HepG2 (cell line): Measurements from ENCODE around the gene LARP1B. TPM values are rescaled to one million over a fixed set of nuclear protein-coding genes. Genes with fewer than 3 reads are reported as not detected.

Experiments
- CBFB ChIP-seq: sonication (generic); formaldehyde crosslinking; IDR thresholded peaks from 2 replicates; pipeline ENCODE4 v1.4.0; 2020; ENCODE audit warnings: missing genetic modification reagents
- DPF2 ChIP-seq: sonication (generic); formaldehyde crosslinking; IDR thresholded peaks from 2 replicates; pipeline ENCODE4 v1.4.0; 2020; ENCODE audit warnings: mild to moderate bottlenecking, low read depth, missing genetic modification reagents, borderline replicate concordance
- ESRRA ChIP-seq: sonication (generic); formaldehyde crosslinking; IDR thresholded peaks from 2 replicates; pipeline ENCODE4 v1.5.1; 2020; ENCODE audit warnings: mild to moderate bottlenecking, low read depth, missing genetic modification reagents
- HCFC1 ChIP-seq: fragments of 150-350 bp; IDR thresholded peaks from 2 replicates; pipeline ENCODE4 v1.6.1; 2014; ENCODE audit warnings: low read depth, low read length
- KDM5B ChIP-seq: sonication (generic); formaldehyde crosslinking; IDR thresholded peaks from 2 replicates; pipeline ENCODE4 v1.4.0; 2020; ENCODE audit warnings: missing genetic modification reagents, mild to moderate bottlenecking, borderline replicate concordance
- KMT2B ChIP-seq: IDR thresholded peaks from 2 replicates; pipeline ENCODE4 v1.6.1; 2016; ENCODE audit warnings: missing genetic modification reagents, missing compliant biosample characterization
- ONECUT2 ChIP-seq: sonication (generic); formaldehyde crosslinking; IDR thresholded peaks from 2 replicates; pipeline ENCODE4 v1.4.0; 2020; ENCODE audit warnings: missing genetic modification reagents
- PHF20 ChIP-seq: sonication (generic); formaldehyde crosslinking; IDR thresholded peaks from 2 replicates; pipeline ENCODE4 v1.5.0; 2020; ENCODE audit warnings: mild to moderate bottlenecking, missing genetic modification reagents
- SALL1 ChIP-seq: sonication (generic); formaldehyde crosslinking; IDR thresholded peaks from 2 replicates; pipeline ENCODE4 v1.8.0; 2022; ENCODE audit warnings: mild to moderate bottlenecking, missing genetic modification reagents
- SPEN ChIP-seq: sonication (generic); formaldehyde crosslinking; IDR thresholded peaks from 2 replicates; pipeline ENCODE4 v1.5.1; 2020; ENCODE audit warnings: low read depth, mild to moderate bottlenecking, missing genetic modification reagents
- TP53 ChIP-seq: sonication (generic); formaldehyde crosslinking; conservative IDR thresholded peaks from 2 replicates; pipeline ENCODE4 v1.4.0; 2020; ENCODE audit warnings: missing genetic modification reagents
- ZNF350 ChIP-seq: sonication (generic); formaldehyde crosslinking; IDR thresholded peaks from 2 replicates; pipeline ENCODE4 v1.4.0; 2020; ENCODE audit warnings: mild to moderate bottlenecking, low read depth, missing genetic modification reagents, borderline replicate concordance
- ZNF441 ChIP-seq: sonication (generic); formaldehyde crosslinking; IDR thresholded peaks from 2 replicates; pipeline ENCODE4 v1.7.0; 2021; ENCODE audit warnings: missing genetic modification reagents, borderline replicate concordance
- ZNF460 ChIP-seq: sonication (generic); formaldehyde crosslinking; IDR thresholded peaks from 2 replicates; pipeline ENCODE4 v1.5.1; 2020; ENCODE audit warnings: missing genetic modification reagents, mild to moderate bottlenecking, borderline replicate concordance
- ZNF768 ChIP-seq: sonication (generic); formaldehyde crosslinking; IDR thresholded peaks from 2 replicates; pipeline ENCODE4 v1.4.0; 2020; ENCODE audit warnings: missing genetic modification reagents
- ZNF792 ChIP-seq: IDR thresholded peaks from 2 replicates; pipeline ENCODE4 v1.6.1; 2016
- ZNF816 ChIP-seq: sonication (generic); formaldehyde crosslinking; IDR thresholded peaks from 2 replicates; pipeline ENCODE4 v1.8.0; 2022; ENCODE audit warnings: missing genetic modification reagents, mild to moderate bottlenecking, borderline replicate concordance
- ZSCAN31 ChIP-seq: sonication (generic); formaldehyde crosslinking; IDR thresholded peaks from 2 replicates; pipeline ENCODE4 v1.5.0; 2020; ENCODE audit warnings: low read depth, mild to moderate bottlenecking, missing genetic modification reagents
- polyA plus RNA-seq, 8 experiments: library from polyadenylated mRNA; depleted of rRNA in 3 of 8; stranded (reverse) in 7 of 8; unstranded in 1 of 8; fragments of >200 nt; fragmentation: Illumina TruSeq in 4 of 8; extraction: Trizol in 4 of 8; gene quantifications; 2 replicates each; pipeline versions ENCODE4 v1.2.1 to v1.2.3, GENCODE V29; 2011 to 2016; ENCODE audit warnings: low read depth in 4 of 8, missing spikeins in 1 of 8, mixed read lengths in 1 of 8; ENCODE audit not compliant: insufficient read depth in 1 of 8
- total RNA-seq, 5 experiments: library from RNA; depleted of rRNA; stranded (reverse); fragments of >200 nt; fragmentation: Illumina TruSeq; extraction: Trizol; gene quantifications; 2 replicates each; pipeline ENCODE4 v1.2.3, GENCODE V29; 2016; ENCODE audit warnings: low read depth in 1 of 5
- TF ChIP-seq, protein P1 (sequence below): sonication (generic); formaldehyde crosslinking; IDR thresholded peaks from 2 replicates; pipeline ENCODE4 v1.4.0; 2020; ENCODE audit warnings: missing genetic modification reagents
- TF ChIP-seq, protein P2 (sequence below): sonication (generic); formaldehyde crosslinking; IDR thresholded peaks from 2 replicates; pipeline ENCODE4 v1.8.1; 2022; ENCODE audit warnings: low read depth, mild to moderate bottlenecking, missing genetic modification reagents
- TF ChIP-seq, protein P3 (sequence below): IDR thresholded peaks from 2 replicates; pipeline ENCODE4 v1.6.1; 2016; ENCODE audit warnings: missing genetic modification reagents, missing compliant biosample characterization
- TF ChIP-seq, protein P4 (sequence below): sonication (generic); formaldehyde crosslinking; IDR thresholded peaks from 2 replicates; pipeline ENCODE4 v1.4.0; 2020; ENCODE audit warnings: missing genetic modification reagents
- TF ChIP-seq, protein P5 (sequence below): sonication (generic); formaldehyde crosslinking; IDR thresholded peaks from 2 replicates; pipeline ENCODE4 v1.4.0; 2020; ENCODE audit warnings: missing genetic modification reagents

The LARP1B gene
- total and polyA plus RNA-seq, 2 of the 13 experiments (the other 11 are each of a cell fraction or from before 2014, with no cell fraction given): 19.2 to 52.7 TPM

DNA sequence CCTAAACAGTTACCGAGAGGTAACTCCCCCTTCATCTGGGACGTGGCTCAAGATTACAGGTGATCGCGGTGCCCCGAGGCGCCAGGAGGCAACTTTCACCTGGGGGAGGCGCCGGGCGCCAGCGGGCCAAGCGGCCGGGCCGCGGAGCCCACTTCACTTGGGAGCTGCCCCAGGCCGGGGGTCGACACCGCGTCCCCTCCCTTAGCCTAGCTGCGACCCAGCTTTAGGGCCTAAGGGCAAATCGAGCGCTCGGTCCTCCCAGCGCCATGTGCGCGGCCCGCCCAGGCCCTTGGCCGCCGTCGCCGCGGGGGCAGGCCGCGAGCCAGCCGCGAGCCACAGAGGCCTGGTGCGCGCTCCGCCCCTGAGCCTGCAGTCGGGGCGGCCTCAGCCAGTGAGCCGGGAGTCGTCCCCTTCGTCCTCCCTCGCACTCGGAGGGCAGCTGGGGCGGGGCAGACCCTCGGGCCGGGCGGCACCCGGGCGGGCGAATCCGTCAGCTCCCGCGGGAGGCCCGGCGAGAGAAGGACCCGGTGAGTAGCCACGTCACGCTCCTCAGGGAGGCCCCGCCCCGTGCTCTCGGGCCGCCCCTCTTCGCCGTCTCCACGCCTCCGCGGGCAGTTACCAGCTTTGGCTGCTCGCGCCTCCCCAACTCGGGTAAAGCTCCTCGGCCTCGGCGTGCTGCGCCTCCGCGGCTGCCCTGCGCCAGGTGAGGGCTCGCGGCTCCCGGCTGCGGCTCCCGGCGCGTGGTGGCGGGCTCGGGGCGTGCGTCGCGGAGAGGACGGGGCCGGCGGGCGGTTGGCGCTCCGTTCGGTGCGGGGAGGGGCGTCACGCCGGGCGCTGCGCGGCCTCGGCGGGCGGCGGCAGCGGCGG, at the start of gene LARP1B (continued):
- TF ChIP-seq, protein P1, sequence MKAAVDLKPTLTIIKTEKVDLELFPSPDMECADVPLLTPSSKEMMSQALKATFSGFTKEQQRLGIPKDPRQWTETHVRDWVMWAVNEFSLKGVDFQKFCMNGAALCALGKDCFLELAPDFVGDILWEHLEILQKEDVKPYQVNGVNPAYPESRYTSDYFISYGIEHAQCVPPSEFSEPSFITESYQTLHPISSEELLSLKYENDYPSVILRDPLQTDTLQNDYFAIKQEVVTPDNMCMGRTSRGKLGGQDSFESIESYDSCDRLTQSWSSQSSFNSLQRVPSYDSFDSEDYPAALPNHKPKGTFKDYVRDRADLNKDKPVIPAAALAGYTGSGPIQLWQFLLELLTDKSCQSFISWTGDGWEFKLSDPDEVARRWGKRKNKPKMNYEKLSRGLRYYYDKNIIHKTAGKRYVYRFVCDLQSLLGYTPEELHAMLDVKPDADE (CRISPR knock-in tag): 0 out of 2 replicates have a peak, but pooled peaks have one; percentile 64
- TF ChIP-seq, protein P2, sequence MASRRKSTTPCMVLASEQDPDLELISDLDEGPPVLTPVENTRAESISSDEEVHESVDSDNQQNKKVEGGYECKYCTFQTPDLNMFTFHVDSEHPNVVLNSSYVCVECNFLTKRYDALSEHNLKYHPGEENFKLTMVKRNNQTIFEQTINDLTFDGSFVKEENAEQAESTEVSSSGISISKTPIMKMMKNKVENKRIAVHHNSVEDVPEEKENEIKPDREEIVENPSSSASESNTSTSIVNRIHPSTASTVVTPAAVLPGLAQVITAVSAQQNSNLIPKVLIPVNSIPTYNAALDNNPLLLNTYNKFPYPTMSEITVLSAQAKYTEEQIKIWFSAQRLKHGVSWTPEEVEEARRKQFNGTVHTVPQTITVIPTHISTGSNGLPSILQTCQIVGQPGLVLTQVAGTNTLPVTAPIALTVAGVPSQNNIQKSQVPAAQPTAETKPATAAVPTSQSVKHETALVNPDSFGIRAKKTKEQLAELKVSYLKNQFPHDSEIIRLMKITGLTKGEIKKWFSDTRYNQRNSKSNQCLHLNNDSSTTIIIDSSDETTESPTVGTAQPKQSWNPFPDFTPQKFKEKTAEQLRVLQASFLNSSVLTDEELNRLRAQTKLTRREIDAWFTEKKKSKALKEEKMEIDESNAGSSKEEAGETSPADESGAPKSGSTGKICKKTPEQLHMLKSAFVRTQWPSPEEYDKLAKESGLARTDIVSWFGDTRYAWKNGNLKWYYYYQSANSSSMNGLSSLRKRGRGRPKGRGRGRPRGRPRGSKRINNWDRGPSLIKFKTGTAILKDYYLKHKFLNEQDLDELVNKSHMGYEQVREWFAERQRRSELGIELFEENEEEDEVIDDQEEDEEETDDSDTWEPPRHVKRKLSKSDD (CRISPR knock-in tag): peak; percentile 69; the same call in 1 of the 2 replicates
- TF ChIP-seq KDM5B (CRISPR knock-in tag) (peak; percentile 86), CBFB (CRISPR knock-in tag) (no peak; the same call in 1 of the 2 replicates), HCFC1 (peak; percentile 20; the same call in 1 of the 2 replicates), ONECUT2 (CRISPR knock-in tag) (0 out of 2 replicates have a peak, but pooled peaks have one; percentile 7), ZNF792 (CRISPR knock-in tag) (no peak), ZNF460 (CRISPR knock-in tag) (peak; percentile 14; the same call in 1 of the 2 replicates), DPF2 (CRISPR knock-in tag) (no peak), ZNF441 (peak; percentile 51; the same call in 1 of the 2 replicates), ZNF768 (CRISPR knock-in tag) (peak; percentile 75), TP53 (CRISPR knock-in tag) (0 out of 2 replicates have a peak, but pooled peaks have one; percentile 37), ESRRA (peak; percentile 71), SALL1 (peak; percentile 90), SPEN (CRISPR knock-in tag) (peak; percentile 96), PHF20 (CRISPR knock-in tag) (peak; percentile 58; the same call in 1 of the 2 replicates), ZNF350 (CRISPR knock-in tag) (no peak), ZSCAN31 (CRISPR knock-in tag) (peak; percentile 94), KMT2B (CRISPR knock-in tag) (peak; percentile 54; the same call in 1 of the 2 replicates), ZNF816 (peak; percentile 84; the same call in 1 of the 2 replicates)
- TF ChIP-seq, protein P3, sequence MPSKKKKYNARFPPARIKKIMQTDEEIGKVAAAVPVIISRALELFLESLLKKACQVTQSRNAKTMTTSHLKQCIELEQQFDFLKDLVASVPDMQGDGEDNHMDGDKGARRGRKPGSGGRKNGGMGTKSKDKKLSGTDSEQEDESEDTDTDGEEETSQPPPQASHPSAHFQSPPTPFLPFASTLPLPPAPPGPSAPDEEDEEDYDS (CRISPR knock-in tag): peak; percentile 88
- TF ChIP-seq, protein P4, sequence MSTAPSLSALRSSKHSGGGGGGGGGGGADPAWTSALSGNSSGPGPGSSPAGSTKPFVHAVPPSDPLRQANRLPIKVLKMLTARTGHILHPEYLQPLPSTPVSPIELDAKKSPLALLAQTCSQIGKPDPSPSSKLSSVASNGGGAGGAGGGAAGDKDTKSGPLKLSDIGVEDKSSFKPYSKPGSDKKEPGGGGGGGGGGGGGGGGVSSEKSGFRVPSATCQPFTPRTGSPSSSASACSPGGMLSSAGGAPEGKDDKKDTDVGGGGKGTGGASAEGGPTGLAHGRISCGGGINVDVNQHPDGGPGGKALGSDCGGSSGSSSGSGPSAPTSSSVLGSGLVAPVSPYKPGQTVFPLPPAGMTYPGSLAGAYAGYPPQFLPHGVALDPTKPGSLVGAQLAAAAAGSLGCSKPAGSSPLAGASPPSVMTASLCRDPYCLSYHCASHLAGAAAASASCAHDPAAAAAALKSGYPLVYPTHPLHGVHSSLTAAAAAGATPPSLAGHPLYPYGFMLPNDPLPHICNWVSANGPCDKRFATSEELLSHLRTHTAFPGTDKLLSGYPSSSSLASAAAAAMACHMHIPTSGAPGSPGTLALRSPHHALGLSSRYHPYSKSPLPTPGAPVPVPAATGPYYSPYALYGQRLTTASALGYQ (CRISPR knock-in tag): peak; percentile 30; the same call in 1 of the 2 replicates
- TF ChIP-seq, protein P5, sequence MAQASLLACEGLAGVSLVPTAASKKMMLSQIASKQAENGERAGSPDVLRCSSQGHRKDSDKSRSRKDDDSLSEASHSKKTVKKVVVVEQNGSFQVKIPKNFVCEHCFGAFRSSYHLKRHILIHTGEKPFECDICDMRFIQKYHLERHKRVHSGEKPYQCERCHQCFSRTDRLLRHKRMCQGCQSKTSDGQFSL (CRISPR knock-in tag): 0 out of 2 replicates have a peak, but pooled peaks have one; percentile 30
